GM19324 (cell line): ENCODE measurements around the gene CCDC97.

ENCODE experiments used
- ATAC-seq: cut with Tn5 transposase; IDR thresholded peaks from one replicate; pipeline ENCODE4 v1.9.1; 2021; ENCODE audit warnings: mild to moderate bottlenecking, moderate library complexity; ENCODE audit not compliant: unreplicated experiment, low FRiP score

CCDC97 gene

DNA sequence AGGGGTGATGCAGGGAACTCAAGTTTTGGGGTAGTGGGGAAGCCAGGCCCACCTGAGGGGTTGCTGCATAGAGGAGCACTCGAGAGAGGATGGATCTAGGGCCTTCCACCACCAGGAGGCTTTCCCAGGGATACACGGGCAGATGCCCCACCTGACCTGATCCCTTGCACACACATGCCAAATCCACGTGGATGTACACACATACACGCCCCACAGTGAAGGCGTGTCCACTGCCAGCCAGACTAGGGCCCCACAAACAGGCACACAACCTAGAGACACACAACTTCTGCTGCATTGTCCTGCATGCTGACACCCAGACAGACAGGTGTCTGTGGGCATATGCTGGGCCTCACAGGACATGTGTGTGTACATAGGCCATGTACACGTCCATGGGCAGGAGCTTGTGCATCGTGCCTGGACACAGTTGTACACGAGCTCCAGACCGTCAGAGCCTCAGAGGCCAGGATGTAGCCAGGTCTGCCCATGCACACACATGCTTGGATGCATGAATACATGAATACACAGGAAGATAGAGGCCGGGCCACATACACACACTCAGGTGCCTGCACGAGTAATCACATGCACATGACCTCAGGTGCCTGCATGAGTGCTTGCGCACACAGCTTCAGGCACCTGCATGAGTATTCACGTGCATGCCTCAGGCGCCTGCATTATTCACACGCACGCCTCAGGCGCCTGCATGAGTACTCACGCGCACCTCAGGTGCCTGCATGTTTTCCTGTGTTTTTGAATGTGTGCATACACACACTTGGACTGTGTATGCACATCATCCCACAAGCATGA, 8.9 kb downstream of the CCDC97 start:
- no peak for ATAC-seq

DNA sequence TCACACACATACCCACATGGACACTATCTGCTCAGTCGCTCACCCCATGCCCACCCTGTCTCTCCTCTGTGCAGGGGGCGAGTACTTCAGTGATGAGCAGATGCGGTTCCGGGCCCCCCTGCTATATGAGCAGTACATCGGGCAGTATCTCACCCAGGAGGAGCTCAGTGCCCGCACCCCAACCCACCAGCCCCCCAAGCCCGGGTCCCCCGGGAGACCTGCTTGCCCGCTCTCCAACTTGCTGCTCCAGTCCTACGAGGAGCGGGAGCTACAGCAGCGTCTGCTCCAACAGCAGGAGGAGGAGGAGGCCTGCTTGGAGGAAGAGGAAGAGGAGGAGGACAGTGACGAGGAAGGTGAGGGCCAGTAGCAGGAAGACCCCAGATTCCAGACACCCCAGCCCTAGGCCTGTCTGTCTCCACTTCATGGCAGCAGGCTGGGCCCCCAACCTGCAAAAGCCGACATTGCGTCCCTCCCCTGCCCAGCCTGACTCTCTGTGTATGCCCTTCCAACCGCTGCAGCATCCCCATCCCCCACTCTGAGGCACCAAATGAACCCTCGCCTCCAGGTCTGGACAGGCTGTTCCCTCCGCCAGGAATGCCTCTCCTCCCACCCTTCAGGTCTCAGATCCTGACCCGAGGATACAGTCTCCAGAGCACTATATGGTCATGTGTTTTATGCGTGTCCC, 9.7 kb downstream of the CCDC97 start:
- ATAC-seq = no peak

DNA sequence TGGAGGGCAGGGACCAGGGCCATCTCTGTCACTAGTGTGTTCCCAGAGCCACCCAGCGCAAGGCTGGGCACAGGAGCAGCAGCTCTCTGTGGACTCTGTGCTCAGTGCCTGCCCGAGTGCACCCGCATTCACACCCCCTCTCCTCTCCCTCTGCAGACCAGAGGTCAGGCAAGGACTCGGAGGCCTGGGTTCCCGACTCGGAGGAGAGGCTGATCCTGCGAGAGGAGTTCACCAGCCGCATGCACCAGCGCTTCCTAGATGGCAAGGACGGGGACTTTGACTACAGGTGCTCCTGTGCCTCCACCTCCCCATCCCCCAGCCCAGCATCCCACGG, 10.2 kb downstream of the CCDC97 start:
- ATAC-seq = no peak

DNA sequence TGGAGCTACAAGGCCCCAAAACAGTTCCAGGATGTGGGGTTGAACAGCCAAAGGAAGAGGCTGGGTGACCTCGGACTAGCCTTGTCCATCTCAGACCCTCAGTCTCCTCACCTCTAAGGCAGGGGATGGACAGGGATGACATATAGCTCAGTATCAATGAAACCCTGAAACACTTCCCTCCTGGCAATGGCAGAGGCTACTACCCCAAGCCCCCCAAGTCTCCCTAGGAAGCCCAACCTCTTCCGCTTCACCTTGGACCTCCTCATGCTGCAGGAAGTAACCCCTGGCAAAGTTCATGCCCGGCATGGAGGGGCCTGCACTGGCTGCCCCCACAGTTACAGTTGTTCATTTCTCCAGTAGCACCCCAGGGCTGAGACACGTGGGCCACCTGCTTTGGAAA, 10.6 kb downstream of the CCDC97 start:
- no peak for ATAC-seq

DNA sequence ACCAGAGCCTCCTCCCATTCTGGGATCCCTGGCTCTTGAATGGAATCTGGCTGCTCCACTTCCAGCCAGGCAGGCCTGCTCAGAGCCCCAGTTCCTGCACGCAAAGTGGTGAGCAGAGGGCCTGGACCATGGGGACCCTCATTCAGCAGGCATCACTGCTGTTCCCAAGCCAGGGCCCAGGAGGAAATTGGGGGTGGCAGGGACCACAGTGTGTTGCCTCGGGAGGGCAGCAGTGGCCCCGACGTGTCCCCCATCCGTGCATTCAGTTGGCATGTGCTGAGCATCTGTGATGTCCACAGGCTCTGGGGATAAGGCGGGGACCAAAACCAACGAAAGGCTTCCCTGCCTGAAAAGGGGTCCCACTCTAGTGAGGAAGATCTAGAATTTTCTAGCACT, 11.2 kb downstream of the CCDC97 start:
- ATAC-seq = no peak

DNA sequence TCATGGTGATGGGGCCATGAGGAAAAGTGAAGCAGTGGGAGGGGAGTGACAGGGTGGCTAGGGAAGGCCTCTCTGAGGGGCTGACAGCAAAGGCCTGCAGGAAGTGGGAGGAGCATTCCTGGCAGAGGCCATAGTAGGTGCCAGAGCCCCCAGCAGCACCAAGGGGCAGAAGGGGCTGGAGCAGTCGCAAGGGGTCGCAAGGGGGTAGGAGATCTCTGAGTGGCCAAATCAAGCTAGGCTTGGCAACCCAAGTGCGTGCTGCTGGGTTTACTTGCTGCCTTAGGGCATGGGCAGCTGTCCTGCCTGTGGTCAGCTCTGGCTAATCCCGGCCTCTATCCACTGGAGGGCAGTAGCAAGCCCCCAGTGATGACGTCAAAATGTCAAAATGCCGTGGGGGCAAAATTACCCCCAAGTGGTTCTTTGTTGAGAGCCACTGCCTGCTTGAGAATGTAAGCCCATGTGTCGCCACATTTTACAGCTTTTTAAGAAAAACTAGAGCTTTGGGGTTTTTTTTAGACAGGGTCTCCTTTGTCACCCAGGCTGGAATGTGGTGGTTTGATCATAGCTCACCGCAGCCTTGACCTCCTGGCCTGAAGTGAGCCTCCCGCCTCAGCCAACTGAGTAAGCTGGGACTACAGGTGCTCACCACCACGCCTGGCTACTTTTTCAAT, 11.8 kb downstream of the CCDC97 start:
- no peak for ATAC-seq

DNA sequence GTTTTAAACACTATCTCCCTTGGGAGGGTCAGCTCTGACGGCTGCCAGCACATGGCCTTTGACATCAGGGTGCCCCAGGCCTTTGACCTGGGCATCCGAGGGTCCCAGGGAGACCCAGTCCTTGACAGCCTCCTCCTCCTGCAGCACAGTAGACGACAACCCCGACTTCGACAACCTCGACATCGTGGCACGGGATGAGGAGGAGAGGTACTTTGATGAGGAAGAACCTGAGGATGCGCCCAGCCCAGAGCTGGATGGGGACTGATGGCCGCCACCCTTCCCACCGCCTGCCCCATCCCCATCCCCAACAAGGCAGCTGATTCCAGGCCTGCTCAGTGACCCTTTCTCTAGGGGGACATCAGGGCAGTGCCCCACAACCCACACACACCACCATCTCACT, 12.5 kb downstream of the CCDC97 start:
- ATAC-seq = no peak

DNA sequence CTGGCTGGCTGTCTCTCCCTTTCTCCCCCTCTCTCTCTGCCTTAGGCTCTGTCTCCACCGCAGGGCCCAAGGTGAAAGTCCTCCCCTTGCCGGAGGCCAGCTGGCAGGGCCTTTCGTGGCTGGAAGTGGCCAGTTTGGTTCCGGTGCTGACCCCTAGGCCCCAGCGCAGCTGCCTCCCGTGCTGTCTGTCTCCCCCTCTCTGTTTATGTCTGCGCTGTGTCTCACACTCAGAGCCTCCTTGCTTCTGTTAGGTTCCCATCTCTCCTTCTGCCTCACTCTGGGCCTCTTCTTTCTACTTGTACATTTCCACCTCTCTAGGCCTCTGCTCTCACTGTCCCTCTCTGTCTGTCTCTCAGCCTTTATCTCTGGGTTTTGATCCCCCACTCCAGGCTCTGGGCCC, 13.1 kb downstream of the CCDC97 start:
- no peak for ATAC-seq

DNA sequence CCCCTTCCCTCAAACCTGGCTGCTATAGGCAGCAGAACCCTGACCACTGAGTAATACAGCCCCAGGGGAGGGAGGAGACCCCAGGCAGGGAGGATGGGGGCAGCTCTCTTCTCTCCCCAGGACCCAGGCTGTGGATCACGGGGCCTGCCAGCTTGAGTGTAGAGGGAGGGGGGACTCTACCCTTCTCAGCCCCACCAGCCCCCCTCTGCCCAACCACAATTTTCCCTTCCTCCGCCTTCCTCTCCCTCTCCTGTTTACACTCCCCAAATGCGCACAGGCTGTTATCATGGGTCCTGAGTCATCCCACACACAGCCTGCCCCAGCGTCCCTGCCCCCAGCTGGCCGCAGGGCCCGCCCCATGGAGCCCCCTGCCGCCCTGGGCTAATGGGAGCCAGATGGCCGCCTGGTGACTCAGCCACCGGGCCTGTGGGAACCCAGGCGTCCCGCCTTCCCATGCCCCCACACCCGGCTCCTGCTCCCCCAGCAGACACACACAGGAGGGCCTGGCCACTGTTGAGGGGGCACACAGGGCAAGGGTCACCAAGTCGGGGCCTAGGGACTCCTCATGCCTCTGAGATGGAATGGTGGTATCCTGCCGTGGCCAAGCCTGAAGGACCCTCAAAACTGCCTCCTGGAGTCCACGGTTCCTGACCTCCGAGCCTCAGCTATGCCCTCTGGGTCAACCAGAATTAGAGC, 13.6 kb downstream of the CCDC97 start:
- ATAC-seq = no peak

DNA sequence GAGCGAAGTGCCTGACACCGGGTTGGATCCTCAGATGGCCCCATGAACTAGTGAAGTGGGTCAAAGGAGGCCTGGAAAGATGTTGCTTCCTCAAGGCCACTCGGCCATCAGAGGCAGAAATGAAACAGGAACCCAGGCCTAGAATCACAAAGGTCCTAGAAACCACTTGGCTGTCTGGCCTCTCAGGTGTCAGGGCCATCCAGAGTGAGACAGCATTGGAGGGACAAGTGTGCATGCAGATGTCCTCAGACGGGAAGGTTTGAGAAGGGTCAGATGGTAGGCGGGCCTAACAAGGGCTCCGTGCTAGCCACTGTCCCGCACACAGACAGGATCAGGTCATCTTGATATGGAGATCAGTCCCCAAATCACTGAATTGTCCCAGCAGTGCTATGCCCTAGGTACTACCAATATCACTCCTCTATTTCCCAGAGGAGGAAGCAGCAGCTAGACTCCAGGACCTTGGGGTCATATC, 14.3 kb downstream of the CCDC97 start:
- ATAC-seq = no peak

DNA sequence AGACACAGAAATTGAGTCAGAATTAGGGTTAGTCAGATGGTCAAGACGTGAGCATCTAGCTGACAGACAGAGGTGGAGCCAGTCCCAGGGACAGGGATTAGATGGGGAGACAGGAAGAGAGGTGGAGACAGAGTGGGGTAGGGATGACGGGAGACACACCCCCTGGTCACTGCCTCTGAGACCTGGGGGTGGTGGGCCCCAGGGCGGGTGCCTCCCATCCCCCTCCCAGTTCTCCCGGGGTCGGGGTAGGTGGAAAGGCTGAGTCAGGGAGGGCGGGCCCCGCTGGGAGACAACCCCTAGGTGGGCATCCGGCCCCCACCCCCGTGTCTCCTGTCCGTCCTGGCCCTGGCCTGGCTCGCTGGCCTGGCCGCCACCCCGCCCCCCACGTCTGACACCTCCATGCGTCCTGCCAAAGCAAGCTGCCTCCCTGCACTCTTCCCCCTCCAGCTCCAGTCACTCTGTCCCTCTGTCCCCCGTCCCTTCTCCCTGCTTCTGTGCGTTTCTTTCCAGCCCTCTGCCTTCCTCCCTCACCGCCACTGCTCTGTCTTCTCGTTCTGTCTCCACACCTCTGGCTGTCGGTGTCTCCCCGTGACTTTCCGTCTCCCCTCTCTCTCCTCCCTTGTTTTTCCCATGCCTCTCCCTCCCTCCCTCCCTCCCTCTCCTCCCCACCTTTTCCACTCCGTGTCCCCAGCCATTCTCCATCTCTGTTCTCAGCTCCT, 15.1 kb downstream of the CCDC97 start:
- ATAC-seq = no peak

DNA sequence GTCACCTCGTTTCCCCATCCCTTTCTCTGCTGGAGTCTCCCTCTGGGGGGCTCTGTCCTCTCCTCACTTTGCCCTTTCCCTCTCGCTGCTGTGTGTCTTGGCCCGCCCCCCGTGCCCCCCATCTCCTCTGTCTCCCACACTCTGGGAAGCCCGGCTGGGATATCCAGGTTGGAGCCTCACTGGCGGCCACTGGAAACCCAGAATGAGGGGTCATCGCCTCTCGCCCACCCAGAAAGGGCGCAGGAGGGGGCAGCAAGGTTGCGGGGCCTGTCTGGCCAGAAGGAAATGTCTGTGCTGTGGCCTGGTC, 15.6 kb downstream of the CCDC97 start:
- no peak for ATAC-seq

DNA sequence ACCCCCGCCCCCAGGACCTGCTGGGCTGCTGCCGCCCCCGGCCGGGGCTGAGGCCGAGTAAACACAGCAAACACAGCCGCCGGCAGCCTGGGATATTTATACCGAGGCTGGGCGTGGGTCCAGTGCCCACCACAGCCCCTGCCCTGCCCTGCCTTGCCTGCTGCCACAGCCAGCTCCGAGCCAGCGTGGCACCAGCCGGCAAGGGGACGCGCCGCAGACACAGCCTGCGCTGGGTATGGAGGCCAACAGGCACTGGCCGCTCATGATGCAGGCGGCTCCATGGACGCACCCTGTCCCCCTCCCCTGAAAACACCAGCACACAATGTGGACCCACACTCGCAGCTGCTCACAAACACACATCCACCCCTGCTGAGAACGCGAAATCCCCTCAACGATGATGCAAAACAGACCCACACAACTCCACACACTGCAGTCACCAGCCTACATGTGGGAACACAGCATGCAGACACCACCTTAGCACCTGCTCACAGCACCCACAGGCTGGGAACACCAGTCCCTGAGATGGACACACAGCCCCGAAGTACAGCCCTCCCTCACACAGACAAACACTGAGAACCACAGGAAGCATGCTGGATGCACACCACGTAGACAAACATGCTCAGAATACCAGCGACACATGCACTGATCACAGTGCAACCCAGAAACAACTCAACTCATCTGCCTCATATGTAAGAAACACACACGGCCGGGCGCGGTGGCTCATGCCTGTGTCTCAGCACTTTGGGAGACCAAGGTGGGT, 16.2 kb downstream of the CCDC97 start:
- ATAC-seq = no peak

DNA sequence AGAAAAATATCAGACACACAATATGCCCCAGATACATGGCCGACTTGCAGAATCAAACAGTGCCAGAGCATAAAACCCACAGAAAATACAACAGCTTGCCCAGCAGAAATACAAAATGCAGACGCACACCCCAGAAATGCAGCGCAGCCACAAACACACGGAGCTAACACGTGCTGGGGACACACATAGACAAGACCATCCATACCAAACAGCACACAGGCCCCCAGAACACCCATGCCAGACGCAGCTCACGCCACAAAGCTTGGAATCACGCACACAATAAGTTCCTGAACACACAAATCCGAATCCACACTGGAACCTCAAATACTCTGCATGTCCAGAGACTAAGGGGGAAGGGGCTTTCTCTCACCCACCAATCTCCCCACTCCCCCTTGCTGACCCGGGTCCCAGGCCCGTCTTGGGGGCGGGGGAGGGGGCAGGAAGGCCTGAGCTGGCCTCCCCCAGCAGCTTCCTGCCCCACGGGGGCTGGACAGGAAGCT, 17.2 kb downstream of the CCDC97 start:
- no peak for ATAC-seq

DNA sequence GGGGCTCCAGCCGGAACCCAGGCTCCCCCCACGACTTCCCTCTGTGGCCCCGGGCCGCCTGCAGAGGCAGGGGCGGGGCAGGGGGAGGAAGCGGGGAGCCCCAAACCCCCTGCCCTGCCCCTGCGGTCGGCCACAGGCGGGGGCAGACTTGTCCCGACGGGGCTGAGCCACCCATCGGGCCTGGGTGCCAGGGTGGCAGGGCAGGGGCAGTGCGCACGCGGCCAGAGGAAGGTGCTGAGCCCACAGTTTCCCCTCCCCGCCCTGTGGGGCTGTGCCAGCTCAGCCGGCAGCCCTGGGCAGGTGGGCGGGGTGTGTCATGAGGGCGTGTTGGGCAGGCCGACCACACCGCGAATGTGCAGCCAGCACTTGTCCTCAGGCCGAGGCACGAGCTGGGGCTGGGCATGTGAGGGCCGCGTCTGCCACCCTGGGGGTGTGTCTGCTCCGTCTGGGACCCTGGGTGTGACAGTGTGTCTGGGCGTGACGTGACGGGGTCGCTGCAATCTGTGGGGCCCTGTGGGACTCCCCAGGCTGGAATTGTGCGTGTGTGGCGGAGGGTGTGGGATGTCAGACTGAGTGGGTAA, 17.7 kb downstream of the CCDC97 start:
- peak; percentile 72 for ATAC-seq

DNA sequence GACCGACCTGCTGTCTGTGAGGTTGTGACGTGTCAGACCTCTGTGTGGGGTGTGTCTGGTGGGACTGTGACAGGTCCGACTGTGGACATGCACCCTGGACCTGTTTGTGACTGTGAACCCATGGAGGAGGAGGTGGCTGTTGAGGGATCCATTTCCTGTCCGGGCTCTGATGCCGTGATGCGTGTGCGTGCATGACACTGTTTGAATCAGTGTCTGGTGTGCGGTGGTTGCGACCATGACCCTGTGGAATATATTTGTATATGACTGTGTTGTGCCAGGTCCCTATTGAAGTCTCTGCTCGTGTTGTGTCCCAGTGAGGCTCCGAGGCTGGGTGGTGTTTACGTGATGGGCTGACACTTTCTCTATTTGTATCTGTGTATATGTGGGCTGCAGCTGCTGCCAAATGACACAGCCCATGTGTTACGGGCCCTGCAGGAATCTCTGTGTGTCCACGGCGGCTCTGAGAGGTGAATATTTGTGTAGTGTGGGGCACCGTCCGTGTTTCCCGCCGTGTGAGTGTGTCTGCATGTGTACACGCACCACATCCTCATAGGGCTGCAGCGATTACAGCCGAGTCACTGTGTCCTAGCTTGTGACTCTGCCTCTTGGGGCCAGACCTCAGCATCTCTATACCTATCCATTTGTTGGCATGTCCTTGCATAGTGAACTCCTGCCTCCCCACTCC, 18.3 kb downstream of the CCDC97 start:
- no peak for ATAC-seq

DNA sequence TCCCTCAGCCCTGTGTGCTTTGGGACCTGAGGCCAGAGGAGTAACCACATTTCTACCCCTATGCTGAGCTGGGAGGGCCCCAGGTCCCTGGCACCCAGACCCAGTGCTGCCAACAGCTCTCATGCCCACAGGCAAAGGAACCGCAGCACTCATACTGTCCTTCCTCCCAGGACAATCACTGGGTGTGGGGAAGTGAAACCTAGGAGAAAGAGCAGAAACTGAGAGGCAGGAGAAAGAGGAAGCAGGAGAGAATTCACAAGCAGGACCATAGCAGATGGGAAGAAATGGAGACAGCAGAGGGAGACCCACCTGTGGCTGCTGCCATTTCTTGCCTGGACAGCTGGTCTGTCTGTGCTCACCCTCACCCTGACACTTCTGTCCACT, 18.9 kb downstream of the CCDC97 start:
- no peak for ATAC-seq

DNA sequence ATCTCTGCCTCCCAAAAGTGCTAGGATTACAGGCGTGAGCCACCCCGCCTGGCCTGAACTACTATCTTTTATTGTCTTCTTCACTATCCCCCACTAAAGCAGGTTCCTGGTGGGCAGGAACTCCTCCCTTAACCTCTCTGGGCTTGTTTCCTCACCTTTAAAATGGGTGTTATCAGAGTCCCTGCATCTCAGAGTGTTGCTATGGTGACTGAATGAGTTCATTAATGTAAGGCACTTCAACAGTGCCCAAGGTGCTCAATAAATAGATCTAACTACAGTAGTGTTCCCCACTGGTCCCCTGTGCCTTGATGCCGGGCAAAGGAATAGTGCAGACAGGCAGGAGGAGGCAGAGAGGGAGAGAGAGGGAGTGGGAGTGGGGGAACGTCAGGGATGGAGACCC, 20.5 kb downstream of the CCDC97 start:
- ATAC-seq = no peak
